GM19099 (cell line): ENCODE measurements around the gene SLC16A13.
A peak's percentile ranks its signal among the peaks of the same experiment; 100 is the strongest.

Experiments used
- POLR2A ChIP-seq: IDR thresholded peaks from 3 replicates; pipeline ENCODE4 v1.6.1; 2011; ENCODE audit warnings: low read depth; ENCODE audit not compliant: insufficient read length; ENCODE audit errors: extremely low read depth

The SLC16A13 gene

DNA sequence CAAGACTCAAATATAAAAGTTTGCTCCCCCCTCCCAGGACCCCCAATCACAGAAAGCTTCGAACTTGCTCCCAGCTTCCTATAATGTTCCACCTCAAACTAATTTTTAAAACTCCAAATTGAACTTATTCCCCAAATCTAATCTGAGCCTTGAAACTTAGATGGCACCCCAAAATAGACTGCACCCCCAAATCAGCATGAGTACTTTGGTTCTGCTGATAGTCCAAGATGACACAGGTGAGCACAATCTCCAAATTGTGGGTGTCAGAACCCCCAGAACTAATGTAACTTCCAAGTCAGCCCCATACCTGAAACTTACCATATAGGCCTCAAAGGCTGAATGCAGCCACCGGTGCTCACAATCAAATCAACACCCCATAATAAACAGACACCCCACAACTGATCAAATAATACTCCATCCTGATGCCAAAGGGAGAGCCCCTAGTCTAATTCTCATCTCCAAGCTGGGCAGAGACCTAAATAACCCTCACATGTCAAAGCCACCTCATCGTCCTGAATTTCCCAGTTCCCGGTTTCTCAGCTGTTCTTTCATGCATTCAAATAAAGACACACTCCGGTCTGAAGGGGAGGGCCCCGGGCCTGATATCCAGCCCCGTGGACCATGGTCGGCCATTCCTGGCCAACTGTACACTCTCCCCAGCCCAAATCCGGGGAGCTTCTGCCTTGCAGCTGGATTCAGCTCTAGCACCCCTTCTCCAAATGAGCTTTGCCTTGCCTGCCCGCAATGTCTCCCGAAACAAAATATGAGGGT is 14.7 kb upstream of the SLC16A13 start:
- no peak for TF ChIP-seq POLR2A

GRCh38 chr17:7021993-7022778 is 13.6 kb upstream of the SLC16A13 start:
- peak; percentile 12 for TF ChIP-seq POLR2A

- no peak for TF ChIP-seq POLR2A
These were observed 12.8 kb upstream of the SLC16A13 start, which contains the start of gene BCL6B for GRCh38 chr17:7022781-7023571. BCL6B (plus strand) TSS chr17:7023050; CDS start chr17:7023672, 622 bp downstream.

DNA sequence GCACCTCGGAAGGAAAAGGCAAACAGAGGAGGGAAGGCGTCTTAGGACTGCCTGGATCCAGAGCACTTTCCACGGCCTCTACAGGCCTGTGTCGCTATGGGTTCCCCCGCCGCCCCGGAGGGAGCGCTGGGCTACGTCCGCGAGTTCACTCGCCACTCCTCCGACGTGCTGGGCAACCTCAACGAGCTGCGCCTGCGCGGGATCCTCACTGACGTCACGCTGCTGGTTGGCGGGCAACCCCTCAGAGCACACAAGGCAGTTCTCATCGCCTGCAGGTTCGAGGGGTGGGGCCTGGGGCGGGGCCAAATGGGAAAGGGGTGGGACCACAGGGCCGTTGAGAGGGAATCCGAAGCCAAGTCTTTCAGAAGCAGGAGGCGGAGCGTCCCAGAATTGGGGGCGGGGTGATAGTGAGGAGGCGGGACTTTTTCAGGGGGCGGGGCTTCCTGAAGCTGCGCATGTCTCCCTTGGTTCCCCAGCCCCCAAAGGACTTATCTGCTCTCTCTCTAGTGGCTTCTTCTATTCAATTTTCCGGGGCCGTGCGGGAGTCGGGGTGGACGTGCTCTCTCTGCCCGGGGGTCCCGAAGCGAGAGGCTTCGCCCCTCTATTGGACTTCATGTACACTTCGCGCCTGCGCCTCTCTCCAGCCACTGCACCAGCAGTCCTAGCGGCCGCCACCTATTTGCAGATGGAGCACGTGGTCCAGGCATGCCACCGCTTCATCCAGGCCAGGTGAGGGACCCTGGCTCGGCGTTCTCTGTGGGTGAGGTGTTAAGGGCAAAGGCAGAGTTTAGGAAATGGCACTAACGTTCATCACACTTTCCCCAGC is 12.0 kb upstream of the SLC16A13 start:
- no peak for TF ChIP-seq POLR2A

GRCh38 chr17:7024402-7024785 is 11.4 kb upstream of the SLC16A13 start:
- TF ChIP-seq POLR2A, result no peak

GRCh38 chr17:7025245-7025644 is 10.6 kb upstream of the SLC16A13 start:
- TF ChIP-seq POLR2A, result no peak

DNA sequence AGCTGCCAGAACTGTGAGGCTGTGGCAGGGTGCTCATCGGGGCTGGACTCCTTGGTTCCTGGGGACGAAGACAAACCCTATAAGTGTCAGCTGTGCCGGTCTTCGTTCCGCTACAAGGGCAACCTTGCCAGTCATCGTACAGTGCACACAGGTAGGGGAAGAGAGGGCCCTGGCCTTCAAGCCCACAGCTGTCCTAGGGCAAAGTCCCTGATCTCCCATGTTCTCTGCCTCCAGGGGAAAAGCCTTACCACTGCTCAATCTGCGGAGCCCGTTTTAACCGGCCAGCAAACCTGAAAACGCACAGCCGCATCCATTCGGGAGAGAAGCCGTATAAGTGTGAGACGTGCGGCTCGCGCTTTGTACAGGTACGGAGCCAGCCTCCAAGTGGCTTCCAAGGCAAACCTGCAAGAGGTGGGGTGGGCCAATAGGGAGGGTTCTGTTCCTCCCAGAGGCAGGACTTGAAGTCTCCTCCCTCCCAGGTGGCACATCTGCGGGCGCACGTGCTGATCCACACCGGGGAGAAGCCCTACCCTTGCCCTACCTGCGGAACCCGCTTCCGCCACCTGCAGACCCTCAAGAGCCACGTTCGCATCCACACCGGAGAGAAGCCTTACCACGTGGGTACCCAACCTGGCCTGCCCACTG is 9.2 kb upstream of the SLC16A13 start:
- no peak for TF ChIP-seq POLR2A

DNA sequence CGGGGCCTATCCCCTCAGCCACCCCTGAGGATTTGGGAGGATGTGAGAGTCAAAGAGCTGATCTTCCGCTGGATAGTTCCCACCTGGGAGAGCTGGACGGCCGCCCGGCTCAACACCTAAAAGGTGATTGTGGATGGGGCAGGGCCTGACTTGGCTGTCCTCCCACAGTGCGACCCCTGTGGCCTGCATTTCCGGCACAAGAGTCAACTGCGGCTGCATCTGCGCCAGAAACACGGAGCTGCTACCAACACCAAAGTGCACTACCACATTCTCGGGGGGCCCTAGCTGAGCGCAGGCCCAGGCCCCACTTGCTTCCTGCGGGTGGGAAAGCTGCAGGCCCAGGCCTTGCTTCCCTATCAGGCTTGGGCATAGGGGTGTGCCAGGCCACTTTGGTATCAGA is 8.5 kb upstream of the SLC16A13 start:
- TF ChIP-seq POLR2A, result no peak

- no peak for TF ChIP-seq POLR2A
These were observed 6.7 kb upstream of the SLC16A13 start for GRCh38 chr17:7029096-7029495.

DNA sequence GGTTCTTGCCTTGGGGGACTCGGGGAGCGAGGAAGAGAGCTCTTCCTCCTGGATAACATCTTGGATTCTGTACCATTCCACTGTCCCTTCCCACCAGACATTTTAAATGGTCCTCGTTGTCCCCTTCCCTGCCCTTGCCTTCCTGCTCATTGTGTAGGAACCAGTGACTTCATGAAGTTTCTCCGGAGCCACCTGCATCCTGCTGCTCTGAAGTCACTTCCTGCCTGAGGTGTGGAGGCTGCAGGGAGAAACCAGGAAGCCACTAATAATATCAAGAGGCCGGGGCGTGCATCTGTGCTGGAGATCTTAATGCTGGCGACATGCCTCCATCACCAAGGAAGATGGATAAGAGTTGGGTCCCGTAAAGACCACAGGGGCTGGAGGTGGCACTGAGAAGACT is 6.2 kb upstream of the SLC16A13 start:
- peak; percentile 25 for TF ChIP-seq POLR2A

DNA sequence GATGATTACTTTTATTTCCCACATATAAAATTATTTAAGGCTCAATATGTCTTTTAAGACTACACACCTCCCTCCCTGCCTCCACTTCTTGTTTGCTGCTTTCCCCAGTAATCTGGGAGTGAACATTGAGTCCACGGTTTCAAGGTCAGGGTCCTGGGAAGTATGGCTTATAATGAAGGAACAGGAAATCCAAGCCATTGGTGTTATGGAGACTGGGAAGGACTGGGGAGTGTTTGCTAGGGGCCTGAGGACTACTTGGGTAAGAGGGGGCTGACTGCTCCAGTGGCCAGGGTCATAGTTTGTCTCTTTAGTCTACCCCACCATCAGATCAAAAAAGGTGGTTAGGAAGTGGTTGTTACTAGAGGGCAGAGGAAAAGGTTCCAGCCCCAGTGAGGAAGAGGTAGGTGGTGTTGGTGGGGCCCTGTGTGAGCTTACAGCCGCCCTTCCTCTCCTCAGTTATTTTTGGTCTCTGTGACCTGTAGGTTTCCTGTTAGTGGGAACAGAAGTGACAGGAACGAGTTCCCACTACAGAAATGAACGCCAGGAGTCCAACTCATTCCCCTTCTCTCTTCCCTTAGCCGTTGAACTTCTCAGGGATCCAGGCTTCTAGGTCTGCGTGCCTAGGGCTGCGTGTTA is 742 bp upstream of the SLC16A13 start:
- no peak for TF ChIP-seq POLR2A

DNA sequence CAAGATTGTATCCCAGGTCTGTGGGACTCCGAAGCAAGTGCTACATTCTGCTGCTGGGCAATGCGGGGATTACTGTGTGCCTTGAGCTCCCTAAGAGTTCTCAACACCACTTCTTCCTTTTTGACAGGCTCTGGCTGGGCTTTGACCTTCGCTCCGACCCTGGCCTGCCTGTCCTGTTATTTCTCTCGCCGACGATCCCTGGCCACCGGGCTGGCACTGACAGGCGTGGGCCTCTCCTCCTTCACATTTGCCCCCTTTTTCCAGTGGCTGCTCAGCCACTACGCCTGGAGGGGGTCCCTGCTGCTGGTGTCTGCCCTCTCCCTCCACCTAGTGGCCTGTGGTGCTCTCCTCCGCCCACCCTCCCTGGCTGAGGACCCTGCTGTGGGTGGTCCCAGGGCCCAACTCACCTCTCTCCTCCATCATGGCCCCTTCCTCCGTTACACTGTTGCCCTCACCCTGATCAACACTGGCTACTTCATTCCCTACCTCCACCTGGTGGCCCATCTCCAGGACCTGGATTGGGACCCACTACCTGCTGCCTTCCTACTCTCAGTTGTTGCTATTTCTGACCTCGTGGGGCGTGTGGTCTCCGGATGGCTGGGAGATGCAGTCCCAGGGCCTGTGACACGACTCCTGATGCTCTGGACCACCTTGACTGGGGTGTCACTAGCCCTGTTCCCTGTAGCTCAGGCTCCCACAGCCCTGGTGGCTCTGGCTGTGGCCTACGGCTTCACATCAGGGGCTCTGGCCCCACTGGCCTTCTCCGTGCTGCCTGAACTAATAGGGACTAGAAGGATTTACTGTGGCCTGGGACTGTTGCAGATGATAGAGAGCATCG is 2.4 kb downstream of the SLC16A13 start:
- no peak for TF ChIP-seq POLR2A

DNA sequence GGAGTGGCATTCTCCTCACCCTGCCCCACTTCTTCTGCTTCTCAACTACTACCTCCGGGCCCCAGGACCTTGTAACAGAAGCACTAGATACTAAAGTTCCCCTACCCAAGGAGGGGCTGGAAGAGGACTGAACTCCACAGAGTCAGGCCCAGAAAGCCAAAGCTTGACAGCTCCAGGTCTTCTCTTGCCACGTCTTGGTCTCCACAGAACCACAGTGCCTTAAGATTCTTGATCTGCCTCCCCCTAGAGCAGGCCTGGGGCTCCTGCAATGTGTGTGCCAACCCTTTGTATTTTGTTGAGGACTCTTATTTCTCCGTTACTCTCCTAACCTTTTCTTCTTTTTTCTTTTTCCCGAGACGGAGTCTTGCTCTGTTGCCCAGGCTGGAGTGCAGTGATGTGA is 4.0 kb downstream of the SLC16A13 start:
- no peak for TF ChIP-seq POLR2A
